ENCODE results near the gene TRIM29. TPM values are rescaled to one million over a fixed set of nuclear protein-coding genes. Genes with fewer than 3 reads are reported as not detected.
A peak's percentile ranks its signal among the peaks of the same experiment; 100 is the strongest.
"Not testable (repeated sequence)": the region's sequence is repeated elsewhere in the genome, so short reads cannot be mapped to it uniquely, and the experiment has no call there.

Gene TRIM29
- total and polyA plus RNA-seq, 7 experiments from 2014 or later = not detected

DNA sequence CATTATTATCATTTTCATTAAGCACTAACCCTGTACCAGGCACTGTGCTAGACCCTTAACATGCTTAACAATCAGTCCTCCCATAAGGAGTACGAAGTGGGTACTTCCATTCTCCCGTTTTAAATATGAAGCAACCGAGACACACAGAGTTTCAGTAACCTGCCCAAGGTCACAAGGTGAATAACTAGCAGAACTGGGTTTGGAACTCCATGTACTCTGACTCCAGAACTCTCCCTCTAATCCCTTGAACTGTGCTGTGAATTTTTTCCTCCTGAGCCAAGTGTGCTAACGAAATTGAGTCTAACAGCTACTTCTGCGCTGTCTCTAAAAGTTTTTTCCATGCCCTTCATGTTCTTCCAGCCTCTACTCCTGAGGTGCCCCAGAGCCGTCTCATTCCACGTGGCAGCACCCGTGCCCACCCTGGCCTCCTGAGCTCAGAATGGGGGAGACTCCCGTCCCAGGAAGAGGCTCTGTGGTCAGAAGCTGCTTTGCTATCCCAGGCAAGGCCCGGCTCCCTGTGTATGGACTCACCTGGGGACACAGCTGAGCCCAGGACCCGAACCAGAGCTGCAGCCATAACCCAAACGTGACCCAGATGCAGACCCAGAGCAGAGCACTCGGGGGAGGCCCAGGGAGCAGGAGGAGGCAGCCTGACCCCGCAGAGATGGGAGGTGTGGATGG lies 8.6 kb upstream of the TRIM29 start:
- POLR2A ChIA-PET = no interaction called here

GRCh38 chr11:120144501-120144900 lies 6.6 kb upstream of the TRIM29 start:
- Histone ChIP-seq H3K4me1 (ENCODE audit: control insufficient read depth in 2 of 2, insufficient read depth in 2 of 2, low read length in 2 of 2) (no peaks in the 10 kb centered on the region), H3K36me3 (ENCODE audit: control insufficient read depth in 2 of 3, insufficient read depth in 3 of 3, low read length in 3 of 3) (no peaks in the 10 kb centered on the region), H3K27me3 (ENCODE audit: control insufficient read depth in 2 of 2, insufficient read depth in 2 of 2, low read length in 2 of 2) (no peaks in the 10 kb centered on the region), H3K4me3 (ENCODE audit: low read length) (no peak overlapping the region), H3K27ac (ENCODE audit: low read depth, low read length) (no peak overlapping the region), H3K9me3 (ENCODE audit: control insufficient read depth in 2 of 3, low read length in 3 of 3) (no peaks in the 10 kb centered on the region)
- DNase-seq (no peak), ATAC-seq (no peak)
- H3K27ac Mint-ChIP-seq = no peak overlapping the region
- ChIA-PET POLR2A (no interaction called here), CTCF (no interaction called here)
- H3K27me3 Mint-ChIP-seq = peaks cover 22 to 46% (median 33%) of the 10 kb centered on the region in 5 donors
- peaks cover 0 to 1% (median 0%) of the 10 kb centered on the region in 11 donors for H3K9me3 Mint-ChIP-seq
- intact Hi-C loops (cut with micrococcal nuclease) = no loop called here
- H3K4me3 Mint-ChIP-seq = no peak overlapping the region
- H3K36me3 Mint-ChIP-seq = no peaks in the 10 kb centered on the region
- H3K4me1 Mint-ChIP-seq = peaks cover 0 to 2% (median 0%) of the 10 kb centered on the region in 7 donors

More for the DNA sequence above, 8.6 kb upstream of the TRIM29 start:
- ATAC-seq (no peak), DNase-seq (no peak)
- H3K4me3 Mint-ChIP-seq = no peak overlapping the region
- Histone ChIP-seq H3K9me3 (ENCODE audit: control insufficient read depth in 2 of 3, low read length in 3 of 3) (no peaks in the 10 kb centered on the region), H3K27me3 (ENCODE audit: control insufficient read depth in 2 of 2, insufficient read depth in 2 of 2, low read length in 2 of 2) (no peaks in the 10 kb centered on the region), H3K36me3 (ENCODE audit: control insufficient read depth in 2 of 3, insufficient read depth in 3 of 3, low read length in 3 of 3) (no peaks in the 10 kb centered on the region), H3K4me3 (ENCODE audit: low read length) (no peak overlapping the region), H3K27ac (ENCODE audit: low read depth, low read length) (no peak overlapping the region), H3K4me1 (ENCODE audit: control insufficient read depth in 2 of 2, insufficient read depth in 2 of 2, low read length in 2 of 2) (no peaks in the 10 kb centered on the region)
- H3K27me3 Mint-ChIP-seq = peaks cover 36 to 49% (median 45%) of the 10 kb centered on the region in 5 donors
- peaks cover 0 to 2% (median 0%) of the 10 kb centered on the region in 7 donors for H3K4me1 Mint-ChIP-seq
- intact Hi-C loops (cut with micrococcal nuclease) = no loop called here
- no peak overlapping the region for H3K27ac Mint-ChIP-seq
- H3K36me3 Mint-ChIP-seq = no peaks in the 10 kb centered on the region
- peaks cover 0 to 12% (median 5%) of the 10 kb centered on the region in 11 donors for H3K9me3 Mint-ChIP-seq
- CTCF ChIA-PET = no interaction called here

DNA sequence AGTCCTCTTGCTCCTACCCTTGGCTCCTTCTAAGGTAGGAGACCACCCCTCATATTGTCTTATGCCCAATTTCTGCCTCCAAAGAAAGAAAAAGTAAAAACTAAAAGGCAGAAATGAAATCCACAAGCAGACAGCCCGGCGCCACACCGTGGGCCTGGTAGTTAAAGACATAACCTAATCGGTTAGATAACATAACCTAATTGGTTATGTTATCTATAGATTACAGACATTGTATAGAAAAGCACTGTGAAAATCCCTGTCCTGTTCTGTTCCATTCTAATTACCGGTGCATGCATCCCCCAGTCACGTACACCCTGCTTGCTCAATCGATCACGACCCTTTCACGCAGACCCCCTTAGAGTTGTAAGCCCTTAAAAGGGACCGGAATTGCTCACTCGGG lies 5.6 kb upstream of the TRIM29 start:
- H3K4me3 ChIP-seq (ENCODE audit: low read length); H3K27ac Mint-ChIP-seq; intact Hi-C loops (cut with micrococcal nuclease); H3K9me3 ChIP-seq (ENCODE audit: control insufficient read depth in 2 of 3, low read length in 3 of 3); ATAC-seq; H3K4me1 ChIP-seq (ENCODE audit: control insufficient read depth in 2 of 2, insufficient read depth in 2 of 2, low read length in 2 of 2); H3K27ac ChIP-seq (ENCODE audit: low read depth, low read length); CTCF ChIA-PET; H3K27me3 ChIP-seq (ENCODE audit: control insufficient read depth in 2 of 2, insufficient read depth in 2 of 2, low read length in 2 of 2); H3K4me3 Mint-ChIP-seq; H3K4me1 Mint-ChIP-seq; H3K36me3 Mint-ChIP-seq; H3K9me3 Mint-ChIP-seq; H3K36me3 ChIP-seq (ENCODE audit: control insufficient read depth in 2 of 3, insufficient read depth in 3 of 3, low read length in 3 of 3); DNase-seq: not testable (repeated sequence)
- H3K27me3 Mint-ChIP-seq = peaks cover 20 to 48% (median 26%) of the 10 kb centered on the region in 5 donors
- POLR2A ChIA-PET = interaction anchor here (0.6 kb wide), 1 partner anchor 700 kb away, joined by 4 read pairs; no protein-coding TSS in a partner anchor

GRCh38 chr11:120142441-120143100 lies 4.7 kb upstream of the TRIM29 start:
- no peaks in the 10 kb centered on the region for H3K4me1 ChIP-seq (ENCODE audit: control insufficient read depth in 2 of 2, insufficient read depth in 2 of 2, low read length in 2 of 2)
- intact Hi-C loops (cut with micrococcal nuclease) = no loop called here
- Mint-ChIP-seq H3K4me1 (peaks cover 0 to 2% (median 0%) of the 10 kb centered on the region in 7 donors), H3K9me3 (no peaks in the 10 kb centered on the region), H3K27me3 (peaks cover 16 to 44% (median 25%) of the 10 kb centered on the region in 5 donors), H3K36me3 (no peaks in the 10 kb centered on the region), H3K27ac (no peak overlapping the region), H3K4me3 (no peak overlapping the region)
- ChIA-PET CTCF (no interaction called here), POLR2A (no interaction called here)
- no peak for ATAC-seq
- H3K27me3 ChIP-seq (ENCODE audit: control insufficient read depth in 2 of 2, insufficient read depth in 2 of 2, low read length in 2 of 2) = no peaks in the 10 kb centered on the region
- no peak for DNase-seq
- no peak overlapping the region for H3K4me3 ChIP-seq (ENCODE audit: low read length)
- no peaks in the 10 kb centered on the region for H3K9me3 ChIP-seq (ENCODE audit: control insufficient read depth in 2 of 3, low read length in 3 of 3)
- no peaks in the 10 kb centered on the region for H3K36me3 ChIP-seq (ENCODE audit: control insufficient read depth in 2 of 3, insufficient read depth in 3 of 3, low read length in 3 of 3)
- H3K27ac ChIP-seq (ENCODE audit: low read depth, low read length) = no peak overlapping the region

GRCh38 chr11:120141768-120142423 lies 4.0 kb upstream of the TRIM29 start:
- H3K4me1 ChIP-seq (ENCODE audit: control insufficient read depth in 2 of 2, insufficient read depth in 2 of 2, low read length in 2 of 2) = no peaks in the 10 kb centered on the region
- no peak overlapping the region for H3K4me3 Mint-ChIP-seq
- DNase-seq (peak in 1 of 9 donors; percentile 3), ATAC-seq (no peak)
- H3K9me3 ChIP-seq (ENCODE audit: control insufficient read depth in 2 of 3, low read length in 3 of 3) = no peaks in the 10 kb centered on the region
- intact Hi-C loops (cut with micrococcal nuclease) = no loop called here
- no peaks in the 10 kb centered on the region for H3K9me3 Mint-ChIP-seq
- H3K27ac Mint-ChIP-seq = no peak overlapping the region
- H3K36me3 Mint-ChIP-seq = no peaks in the 10 kb centered on the region
- no peaks in the 10 kb centered on the region for H3K27me3 ChIP-seq (ENCODE audit: control insufficient read depth in 2 of 2, insufficient read depth in 2 of 2, low read length in 2 of 2)
- H3K4me1 Mint-ChIP-seq = peaks cover 0 to 2% (median 0%) of the 10 kb centered on the region in 7 donors
- peaks cover 16 to 41% (median 25%) of the 10 kb centered on the region in 5 donors for H3K27me3 Mint-ChIP-seq
- no peak overlapping the region for H3K27ac ChIP-seq (ENCODE audit: low read depth, low read length)
- ChIA-PET POLR2A (no interaction called here), CTCF (interaction anchor here (0.5 kb wide), 1 partner anchor 102 kb away, joined by 3 read pairs; no protein-coding TSS in a partner anchor)
- no peak overlapping the region for H3K4me3 ChIP-seq (ENCODE audit: low read length)
- no peaks in the 10 kb centered on the region for H3K36me3 ChIP-seq (ENCODE audit: control insufficient read depth in 2 of 3, insufficient read depth in 3 of 3, low read length in 3 of 3)

DNA sequence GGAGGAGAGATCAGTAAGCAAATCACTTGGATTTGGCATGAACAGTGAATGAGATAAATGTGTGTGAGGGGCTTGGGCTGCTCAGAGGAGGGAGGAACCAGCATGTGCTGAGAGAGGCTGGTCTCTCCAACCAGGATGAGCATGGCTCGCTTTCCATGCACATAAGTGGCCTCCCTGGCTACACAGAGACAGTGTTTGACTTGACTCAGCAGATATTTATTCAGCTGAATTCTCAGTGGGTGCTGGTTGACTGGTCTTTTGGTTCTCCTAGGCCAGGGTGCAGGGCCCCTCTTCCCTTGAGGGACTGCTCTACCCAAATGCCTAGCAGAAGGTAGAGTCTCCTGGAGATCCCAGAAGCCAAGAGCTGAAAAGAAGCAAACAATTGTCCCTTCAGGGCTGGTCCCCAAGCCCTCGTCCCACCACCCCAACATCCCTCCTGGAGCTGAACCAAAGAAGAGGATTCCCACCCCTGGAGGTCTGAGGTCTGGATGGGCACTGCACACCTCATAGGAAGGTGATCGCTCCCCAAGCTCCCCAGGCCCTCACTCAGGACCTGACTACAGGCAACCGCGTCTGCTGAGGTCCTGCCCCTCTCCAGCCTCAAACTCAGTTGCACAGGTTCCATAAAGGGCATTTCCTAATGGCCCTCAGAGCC lies 3.3 kb upstream of the TRIM29 start:
- ATAC-seq (no peak), DNase-seq (no peak)
- CTCF ChIA-PET = no interaction called here
- Mint-ChIP-seq H3K27me3 (peaks cover 16 to 36% (median 21%) of the 10 kb centered on the region in 5 donors), H3K4me1 (peaks cover 0 to 2% (median 0%) of the 10 kb centered on the region in 7 donors), H3K4me3 (no peak overlapping the region), H3K27ac (peak overlapping the region in 1 of 9 donors; percentile 51), H3K36me3 (no peaks in the 10 kb centered on the region), H3K9me3 (no peaks in the 10 kb centered on the region)
- Histone ChIP-seq H3K4me3 (ENCODE audit: low read length) (no peak overlapping the region), H3K27me3 (ENCODE audit: control insufficient read depth in 2 of 2, insufficient read depth in 2 of 2, low read length in 2 of 2) (no peaks in the 10 kb centered on the region), H3K9me3 (ENCODE audit: control insufficient read depth in 2 of 3, low read length in 3 of 3) (no peaks in the 10 kb centered on the region), H3K27ac (ENCODE audit: low read depth, low read length) (no peak overlapping the region), H3K4me1 (ENCODE audit: control insufficient read depth in 2 of 2, insufficient read depth in 2 of 2, low read length in 2 of 2) (no peaks in the 10 kb centered on the region), H3K36me3 (ENCODE audit: control insufficient read depth in 2 of 3, insufficient read depth in 3 of 3, low read length in 3 of 3) (no peaks in the 10 kb centered on the region)
- POLR2A ChIA-PET = no interaction called here
- intact Hi-C loops (cut with micrococcal nuclease) = no loop called here

Data from naive thymus-derived CD4-positive, alpha-beta T cell (primary cell).